ENCODE data around the gene SLC34A1.
"Not testable (repeated sequence)": the region's sequence is repeated elsewhere in the genome, so short reads cannot be mapped to it uniquely, and the experiment has no call there.

SLC34A1 gene

DNA sequence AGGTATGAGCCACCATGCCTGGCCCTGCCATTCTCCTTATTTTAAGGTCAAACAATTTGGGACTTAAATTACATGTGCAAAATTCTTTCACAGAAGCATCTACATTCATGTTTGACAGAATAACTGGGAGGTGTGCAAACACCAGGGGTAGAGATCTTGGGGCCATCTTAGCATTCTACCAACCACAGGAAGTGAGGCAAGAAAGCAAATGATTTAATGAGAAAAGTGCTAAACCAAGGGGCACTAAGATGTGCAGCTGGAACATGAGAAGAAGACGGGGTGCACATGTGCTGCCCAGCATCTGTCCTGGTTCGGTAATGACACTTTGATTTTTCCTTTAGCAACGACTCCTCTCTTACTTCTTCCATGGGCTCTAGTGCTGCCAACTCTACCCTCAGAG is 26.3 kb downstream of the SLC34A1 start:
- DNase-seq (ENCODE audit: low read depth in 2 of 2), result no peak

DNA sequence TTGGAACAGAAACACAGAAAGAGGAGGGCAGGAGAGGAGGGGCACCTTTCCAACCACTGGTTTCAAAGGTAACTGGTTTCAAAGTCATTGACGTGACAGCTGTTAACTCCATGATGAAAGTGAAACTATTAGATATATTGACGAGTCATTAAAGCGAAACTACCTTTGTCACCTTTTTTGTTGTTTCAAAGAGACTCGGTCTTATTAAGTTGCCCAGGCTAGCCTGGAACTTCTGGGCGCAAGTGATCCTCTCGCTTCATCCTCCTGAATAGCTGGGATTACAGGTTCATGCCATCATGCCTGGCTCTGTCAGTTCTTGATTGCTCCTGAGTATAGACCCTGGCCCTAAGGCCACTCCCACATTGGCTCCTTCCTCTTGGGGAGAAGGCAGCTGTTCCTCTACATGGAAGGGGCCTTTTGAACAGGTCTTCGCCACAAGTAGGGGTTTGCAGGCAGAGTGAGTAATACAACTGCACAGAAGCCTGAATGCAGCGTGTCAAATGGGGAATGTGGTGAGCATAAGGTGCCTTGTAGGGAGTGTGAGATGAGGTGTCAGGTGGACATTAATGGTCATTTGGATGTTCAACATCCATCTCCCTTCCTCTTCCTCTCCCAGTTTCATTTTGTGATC is 28.5 kb downstream of the SLC34A1 start:
- no peak for DNase-seq (ENCODE audit: low read depth in 2 of 2)

DNA sequence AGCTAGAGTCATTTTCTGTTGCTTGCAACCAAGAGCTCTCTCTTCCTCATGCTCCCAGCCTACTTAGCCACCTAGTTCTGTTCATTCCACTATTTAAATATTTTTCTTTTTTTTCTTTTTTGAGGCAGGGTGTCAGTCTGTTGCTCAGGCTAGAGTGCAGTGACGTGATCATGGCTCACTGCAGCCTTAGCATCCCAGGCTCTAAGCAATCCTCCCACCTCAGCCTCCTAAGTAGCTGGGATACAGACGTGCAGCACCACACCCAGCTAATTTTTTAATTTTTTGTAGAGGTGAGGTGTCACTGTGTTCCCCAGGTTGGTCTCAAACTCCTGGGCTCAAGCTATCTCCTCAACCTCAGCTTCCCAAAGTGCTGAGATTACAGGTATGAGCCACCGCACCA is 30.2 kb downstream of the SLC34A1 start:
- DNase-seq (ENCODE audit: low read depth in 2 of 2), result no peak

DNA sequence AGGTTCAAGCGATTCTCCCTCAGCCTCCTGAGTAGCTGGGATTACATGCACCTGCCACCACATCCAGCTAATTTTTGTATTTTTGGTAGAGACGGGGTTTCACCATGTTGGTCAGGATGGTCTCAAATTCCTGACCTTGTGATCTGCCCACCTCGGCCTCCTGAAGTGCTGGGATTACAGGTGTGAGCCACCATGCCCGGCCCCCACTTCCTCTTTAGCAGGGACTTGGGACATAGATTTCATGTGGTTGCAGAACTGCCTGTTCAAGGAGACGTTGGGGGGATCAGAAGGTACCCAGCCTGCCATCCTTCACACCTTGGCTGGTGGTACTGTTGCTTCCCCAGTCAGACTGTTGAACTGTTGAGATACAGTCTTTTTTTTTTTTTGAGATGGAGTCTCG is 32.8 kb downstream of the SLC34A1 start:
- DNase-seq (ENCODE audit: low read depth in 2 of 2), result not testable (repeated sequence)

DNA sequence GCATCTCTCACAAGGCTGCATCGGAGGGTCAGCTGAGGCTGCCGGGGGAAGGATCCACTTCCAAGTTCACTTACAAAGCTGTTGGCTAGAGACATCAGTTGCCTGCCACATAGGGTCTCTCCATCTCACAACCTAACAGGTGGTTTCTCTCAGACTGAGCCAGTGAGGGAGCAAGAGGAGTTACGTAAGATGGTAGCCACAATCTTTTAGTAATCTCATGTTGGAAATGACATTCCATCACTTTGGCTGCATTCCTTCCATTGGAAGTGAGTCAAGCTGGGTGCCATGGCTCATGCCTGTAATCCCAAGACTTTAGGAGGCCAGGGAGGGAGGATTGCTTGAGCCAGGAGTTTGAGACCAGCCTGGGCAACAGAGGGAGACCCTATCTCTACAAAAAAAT is 34.8 kb downstream of the SLC34A1 start:
- no peak for DNase-seq (ENCODE audit: low read depth in 2 of 2)

DNA sequence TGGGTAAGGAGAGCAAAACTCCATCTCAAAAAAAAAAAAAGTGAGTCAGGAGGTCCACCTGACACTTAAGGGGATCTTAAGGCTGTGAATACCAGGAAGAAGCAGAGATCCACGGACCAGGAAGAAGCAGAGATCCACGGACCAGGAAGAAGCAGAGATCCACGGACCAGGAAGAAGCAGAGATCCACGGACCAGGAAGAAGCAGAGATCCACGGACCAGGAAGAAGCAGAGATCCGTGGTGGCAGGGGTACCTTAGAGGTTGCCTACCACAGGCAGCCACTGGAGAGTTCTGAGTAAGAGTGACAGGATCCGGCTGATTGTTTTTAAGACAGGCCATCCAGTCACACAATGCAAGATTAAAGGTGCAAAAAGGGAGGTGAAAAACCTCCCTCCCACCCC is 36.2 kb downstream of the SLC34A1 start:
- not testable (repeated sequence) for DNase-seq (ENCODE audit: low read depth in 2 of 2)

DNA sequence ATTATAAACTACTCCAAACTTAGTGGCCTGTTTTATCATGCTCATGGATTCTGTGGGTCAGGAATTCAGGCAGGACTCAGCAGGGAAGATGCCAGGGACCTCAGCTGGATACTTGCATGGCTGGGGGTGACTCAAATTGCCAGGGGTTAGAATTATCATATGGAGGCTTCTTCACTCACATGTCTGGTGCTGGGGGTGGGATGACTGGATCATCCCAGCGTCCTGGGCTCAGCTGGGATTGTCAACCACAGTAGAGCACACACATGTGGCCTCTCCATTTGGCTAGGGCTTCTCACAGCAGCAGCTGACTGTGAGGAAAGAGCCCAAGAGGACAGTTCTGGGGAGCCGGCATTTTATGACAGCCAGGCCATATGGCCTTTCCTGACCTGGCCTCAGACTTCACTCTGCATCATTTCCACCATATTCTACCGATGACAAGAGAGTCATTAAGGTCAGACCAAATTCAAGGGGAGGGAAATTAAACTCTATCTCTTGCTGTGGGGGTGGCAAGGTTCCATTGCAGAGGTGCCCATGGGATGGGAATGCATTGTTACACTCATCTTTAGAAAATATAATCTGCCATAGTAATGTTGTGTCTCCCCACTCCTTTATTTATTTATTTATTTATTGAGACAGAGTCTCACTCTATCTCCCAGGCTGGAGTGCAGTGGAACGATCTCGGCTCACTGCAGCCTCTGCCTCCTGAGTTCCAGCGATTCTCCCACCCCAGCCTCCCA is 37.0 kb downstream of the SLC34A1 start:
- no peak for DNase-seq (ENCODE audit: low read depth in 2 of 2)

DNA sequence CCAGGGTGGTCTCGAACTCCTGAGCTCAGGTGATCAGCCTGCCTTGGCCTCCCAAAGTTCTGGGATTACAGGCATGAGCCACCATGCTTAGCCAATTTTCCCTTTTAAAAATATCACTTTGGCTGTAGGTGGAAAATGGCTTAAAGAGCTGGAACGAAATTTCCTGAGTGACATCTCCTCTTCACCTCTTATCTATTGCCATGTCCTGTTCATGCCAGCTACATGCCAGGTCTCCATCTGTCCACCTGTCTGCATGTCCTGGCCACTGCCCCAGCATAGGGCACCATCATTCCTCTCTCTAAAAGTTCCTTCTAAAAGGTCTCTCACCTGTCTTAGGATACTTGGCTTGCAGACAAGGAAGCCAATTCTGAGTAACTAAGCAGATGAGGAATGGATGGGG is 39.4 kb downstream of the SLC34A1 start:
- DNase-seq (ENCODE audit: low read depth in 2 of 2), result no peak

DNA sequence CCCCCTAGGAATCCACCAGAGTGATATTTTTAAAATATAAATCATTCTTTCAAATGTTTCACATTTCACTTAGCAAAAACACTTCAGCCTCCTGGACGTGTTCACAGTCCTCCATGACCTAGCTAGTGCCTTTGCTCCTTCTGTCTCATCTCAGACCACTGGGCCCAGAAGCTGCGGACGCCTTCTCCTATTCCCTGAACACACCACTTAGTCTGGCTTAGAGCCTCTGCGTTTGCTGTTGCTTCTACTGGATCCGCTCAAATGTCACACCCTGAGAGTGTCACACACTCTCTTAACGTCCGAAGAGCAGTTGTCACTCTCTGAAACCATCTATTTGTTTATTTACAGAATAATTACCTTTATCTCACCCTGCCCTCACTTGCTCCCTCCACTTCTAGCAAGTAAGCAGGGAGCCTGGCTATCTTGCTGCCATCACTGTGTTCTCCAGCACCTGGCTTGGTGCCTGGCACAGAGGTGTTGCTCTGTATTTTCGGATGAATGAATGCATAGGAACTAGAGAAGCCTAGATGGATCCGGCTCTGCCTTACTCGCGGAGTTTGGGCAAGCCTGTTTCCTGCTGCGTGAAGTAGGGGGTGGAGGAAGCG is 41.1 kb downstream of the SLC34A1 start:
- DNase-seq (ENCODE audit: low read depth in 2 of 2), result no peak

DNA sequence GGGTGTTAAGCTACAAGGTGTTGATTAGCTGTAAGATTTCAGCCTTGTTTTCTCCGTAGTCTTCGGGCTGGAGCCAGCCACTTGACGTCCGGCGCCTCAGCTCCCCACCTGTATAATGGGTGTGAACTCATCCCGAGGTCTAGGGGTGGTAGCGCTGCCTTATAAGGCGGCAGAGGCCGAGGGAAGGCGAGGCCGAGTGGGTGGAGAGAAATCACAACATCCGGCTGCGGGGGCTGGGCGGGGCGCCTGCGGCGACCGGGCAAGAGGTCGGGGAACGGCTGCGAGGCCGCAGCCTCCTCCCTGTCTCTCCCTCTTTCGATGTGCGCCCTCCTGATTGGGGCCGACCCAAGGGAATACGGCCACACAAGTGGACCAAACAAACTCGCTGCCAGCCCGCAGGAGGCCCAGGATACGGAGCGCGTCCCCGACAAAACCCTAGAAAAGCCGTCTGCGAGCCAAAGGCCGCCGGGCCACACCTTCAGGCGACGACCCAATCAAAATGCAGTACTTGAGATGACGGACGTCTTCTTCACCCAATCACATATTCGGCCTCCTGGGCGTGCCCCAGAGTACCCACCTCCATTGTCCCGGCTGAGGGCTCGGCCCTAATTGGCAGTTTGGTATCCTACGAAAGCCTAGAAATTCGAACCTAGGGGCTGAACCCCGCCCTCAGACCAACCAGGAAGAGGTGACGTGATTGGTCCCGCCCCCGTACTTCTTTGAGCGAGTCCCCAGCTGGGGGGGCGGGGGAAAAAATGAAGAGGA is 41.7 kb downstream of the SLC34A1 start:
- DNase-seq (ENCODE audit: low read depth in 2 of 2), result peak; percentile 100

DNA sequence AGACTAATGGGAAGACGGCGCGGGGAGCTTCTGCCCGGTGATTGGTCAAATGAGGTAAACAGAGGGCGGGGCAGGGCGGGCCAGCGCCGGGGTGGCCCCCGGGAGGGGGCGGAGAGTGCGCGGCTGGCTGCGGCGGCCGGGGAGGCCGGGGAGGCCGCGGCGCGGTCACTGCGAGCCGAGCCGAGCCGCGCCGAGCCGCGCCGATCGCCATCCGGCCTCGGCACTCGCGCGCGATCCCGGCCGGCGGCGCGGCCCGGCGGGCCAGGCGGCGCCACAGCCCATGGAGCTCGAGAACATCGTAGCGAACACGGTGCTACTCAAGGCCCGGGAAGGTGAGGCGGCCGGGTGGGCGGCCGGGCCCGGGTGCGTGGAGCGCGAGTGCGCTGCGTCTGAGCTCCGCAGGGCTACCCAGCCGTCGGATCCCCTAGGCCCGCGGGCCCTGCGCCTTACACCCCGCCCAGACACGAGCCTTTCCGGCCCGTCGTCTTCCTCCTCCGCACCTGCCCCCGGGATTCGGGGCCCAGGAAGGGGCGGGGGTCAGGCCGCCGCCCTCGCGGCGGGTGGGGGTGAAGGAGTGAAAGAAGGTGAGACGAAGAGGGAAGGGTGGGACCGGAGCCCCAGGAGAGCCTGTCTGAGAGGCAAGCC is 42.5 kb downstream of the SLC34A1 start, which contains the start of gene GRK6:
GRK6 (plus strand) TSS at position 111 of the 645 bp plus-strand sequence; CDS start at position 281, 170 bp downstream.
- peak in 1 of 2 donors; percentile 61 for DNase-seq (ENCODE audit: low read depth in 2 of 2)

DNA sequence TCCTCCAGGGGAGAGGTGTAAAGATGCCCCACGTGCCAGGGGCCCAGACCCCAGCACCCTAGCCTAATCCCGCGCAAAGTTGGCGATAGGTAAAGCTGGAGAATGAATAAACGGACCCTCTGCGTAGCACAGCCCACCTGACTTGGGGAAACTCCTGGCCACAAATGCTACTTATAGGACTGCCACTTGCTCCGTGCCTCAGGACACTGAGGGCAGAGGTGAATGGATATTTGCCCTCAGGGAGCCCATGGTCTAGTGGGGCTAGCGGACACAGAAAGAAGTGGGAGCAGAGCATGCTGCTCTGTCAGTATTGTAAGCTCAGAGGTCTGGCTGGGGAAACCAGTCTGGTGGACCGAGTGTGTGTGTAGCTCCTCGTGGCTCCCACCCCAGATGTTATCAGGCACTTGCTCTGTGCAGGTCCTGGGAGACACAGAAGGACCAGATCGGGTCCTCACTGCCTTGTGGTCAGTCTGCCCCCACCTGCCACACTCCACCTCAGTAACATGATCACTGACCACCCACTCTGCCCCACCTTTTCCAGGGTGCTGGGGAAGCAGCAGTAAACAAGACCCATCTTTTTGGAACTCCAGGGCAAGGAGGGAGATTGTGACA is 43.1 kb downstream of the SLC34A1 start:
- DNase-seq (ENCODE audit: low read depth in 2 of 2), result no peak

DNA sequence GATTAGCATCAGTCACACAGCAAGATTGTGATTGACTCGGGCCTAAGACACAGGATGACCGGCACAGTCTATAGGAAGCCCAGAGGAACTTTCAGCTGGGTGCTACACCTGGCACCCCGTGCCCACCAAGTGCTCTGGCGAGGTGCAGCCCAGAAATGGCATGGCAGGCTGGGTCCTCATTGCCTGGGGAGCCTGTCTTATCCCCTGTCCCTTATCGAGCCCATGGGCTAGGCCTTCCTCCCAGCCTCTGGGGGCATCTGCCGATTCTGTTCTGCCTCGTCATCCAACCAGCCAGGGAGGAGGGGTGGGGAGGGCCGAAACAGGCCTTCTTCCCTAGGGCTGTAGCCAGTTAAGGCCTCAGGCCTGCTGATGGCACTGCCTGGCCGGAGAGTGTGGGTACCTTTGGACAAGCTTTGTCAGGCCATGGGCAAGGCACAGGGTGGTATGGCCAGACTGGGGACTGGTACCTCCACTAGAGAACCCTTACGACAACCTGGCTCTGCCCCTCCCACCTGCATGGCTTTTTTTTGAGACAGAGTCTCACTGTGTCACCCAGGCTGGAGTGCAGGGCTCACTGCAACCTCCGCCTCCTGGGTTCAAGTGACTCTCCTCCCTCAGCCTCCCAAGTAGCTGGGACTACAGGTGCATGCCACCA is 43.8 kb downstream of the SLC34A1 start:
- DNase-seq (ENCODE audit: low read depth in 2 of 2), result no peak

DNA sequence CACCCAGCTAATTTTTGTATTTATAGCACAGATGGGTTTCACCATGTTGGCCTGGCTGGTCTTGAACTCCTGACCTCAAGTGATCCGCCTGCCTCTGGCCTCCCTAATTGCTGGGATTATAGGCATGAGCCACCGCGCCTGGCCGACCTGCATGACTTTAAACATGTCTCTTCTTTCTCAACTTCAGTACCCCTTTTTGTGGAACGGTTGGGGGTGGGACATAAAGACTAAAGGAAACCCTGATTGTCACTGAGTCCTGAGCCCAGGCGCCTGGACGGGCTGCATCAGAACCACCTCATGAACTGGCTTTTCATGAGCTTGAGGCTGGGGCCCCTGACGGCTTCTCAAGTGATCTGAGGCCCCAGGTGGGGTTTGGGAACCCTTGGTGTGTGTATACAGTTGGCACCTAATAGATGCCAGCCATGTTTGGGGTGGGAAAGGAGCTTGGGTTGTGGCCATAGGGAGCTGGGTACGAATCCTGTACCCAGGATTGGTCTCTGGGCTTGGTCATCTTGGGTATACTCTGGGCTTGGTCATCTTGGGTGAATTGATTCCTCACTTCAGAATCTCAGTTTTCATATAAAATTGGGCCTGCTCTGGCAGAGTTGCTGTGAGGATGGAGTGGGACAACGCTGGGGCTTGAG is 44.5 kb downstream of the SLC34A1 start:
- DNase-seq (ENCODE audit: low read depth in 2 of 2), result no peak

DNA sequence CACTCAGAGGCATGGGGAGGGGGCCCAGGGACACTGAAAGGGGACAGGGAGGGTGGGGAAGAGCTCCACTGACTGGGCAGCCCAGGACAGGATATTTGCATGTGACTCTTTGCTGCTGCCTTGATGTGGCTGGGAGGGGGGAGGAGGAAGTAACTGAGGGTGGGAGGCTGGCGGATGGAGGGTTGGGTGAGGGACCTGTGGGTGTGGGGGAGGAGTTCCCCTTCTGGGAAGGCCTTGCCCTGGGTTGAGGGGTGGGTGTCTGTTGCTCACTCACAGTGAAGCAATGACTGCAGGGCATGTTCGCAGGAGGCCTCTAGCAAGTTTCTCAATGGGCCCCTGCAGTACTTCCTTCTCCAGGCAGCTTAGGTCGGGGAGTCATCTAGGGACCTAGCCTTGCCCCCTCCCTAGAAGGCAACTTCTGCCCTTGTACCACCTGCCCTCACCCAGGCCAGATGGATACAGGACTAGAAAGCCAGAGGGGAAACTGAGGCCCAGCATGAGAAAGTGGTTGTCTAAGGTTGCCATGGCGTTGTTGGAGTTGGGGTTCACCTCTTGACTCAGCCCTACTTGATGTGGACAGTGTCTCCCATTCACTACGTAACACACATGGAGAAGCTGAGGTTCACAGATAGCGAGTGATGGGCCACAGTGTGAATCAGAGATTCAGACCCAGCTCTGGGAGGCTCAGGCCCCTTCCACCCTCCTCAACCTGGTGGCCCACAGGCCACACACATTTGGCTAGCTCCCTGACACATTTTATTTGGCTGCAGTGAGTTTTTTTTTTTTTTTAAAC is 45.2 kb downstream of the SLC34A1 start:
- DNase-seq (ENCODE audit: low read depth in 2 of 2), result peak; percentile 92

DNA sequence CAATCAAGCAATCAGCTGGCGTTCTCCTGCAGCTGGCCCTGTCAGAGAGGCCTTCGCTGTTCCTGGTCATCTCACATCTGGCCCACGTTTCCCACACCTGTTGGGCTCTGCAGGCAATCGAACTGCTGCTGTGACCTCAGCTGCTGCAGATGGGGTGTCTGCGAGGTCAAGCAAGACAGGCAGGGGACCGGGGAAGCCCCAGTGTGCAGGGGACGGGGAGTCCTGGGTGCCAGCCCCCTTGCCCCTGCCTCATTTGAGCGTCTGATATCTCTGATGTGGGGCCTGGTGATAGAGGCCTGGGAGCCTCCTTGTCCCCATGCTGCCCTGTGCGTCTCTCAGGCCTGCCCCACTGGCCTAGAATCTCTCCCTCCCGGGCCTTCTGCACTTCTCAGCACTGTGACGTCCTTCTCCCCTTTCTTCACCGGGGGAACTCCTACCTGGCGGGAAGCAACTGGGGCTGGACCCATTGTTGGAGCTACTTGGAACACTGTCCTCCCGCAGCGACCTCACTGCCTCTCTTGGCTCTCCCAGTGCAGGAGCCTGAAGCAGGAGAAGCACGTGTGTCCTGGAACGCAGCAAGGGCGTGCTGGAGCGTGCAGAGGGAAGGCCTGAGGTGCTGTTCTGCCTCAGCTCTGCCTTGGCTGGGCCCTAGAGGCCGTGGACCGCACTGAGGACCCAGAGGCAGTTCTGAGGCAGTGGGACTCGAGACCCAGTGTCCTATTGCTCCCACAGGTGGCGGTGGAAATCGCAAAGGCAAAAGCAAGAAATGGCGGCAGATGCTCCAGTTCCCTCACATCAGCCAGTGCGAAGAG is 46.1 kb downstream of the SLC34A1 start:
- no peak for DNase-seq (ENCODE audit: low read depth in 2 of 2)

DNA sequence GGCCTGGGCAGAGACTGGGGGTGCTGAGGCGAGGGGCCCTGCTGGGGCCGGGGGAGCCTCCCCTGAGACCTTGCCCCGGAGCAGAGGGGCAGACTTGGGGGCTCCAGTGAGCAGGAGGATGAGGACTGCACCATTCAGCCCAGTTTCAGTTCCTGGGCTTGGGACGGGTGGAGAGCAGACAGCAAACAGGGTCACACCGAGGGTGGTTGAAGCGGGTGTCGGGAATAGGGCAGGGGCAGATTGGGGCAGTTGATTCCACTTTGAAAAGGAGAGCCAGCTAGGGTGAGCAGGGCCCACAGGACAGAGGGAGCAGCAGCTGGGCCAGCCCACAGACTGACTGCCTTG is 46.7 kb downstream of the SLC34A1 start:
- no peak for DNase-seq (ENCODE audit: low read depth in 2 of 2)

DNA sequence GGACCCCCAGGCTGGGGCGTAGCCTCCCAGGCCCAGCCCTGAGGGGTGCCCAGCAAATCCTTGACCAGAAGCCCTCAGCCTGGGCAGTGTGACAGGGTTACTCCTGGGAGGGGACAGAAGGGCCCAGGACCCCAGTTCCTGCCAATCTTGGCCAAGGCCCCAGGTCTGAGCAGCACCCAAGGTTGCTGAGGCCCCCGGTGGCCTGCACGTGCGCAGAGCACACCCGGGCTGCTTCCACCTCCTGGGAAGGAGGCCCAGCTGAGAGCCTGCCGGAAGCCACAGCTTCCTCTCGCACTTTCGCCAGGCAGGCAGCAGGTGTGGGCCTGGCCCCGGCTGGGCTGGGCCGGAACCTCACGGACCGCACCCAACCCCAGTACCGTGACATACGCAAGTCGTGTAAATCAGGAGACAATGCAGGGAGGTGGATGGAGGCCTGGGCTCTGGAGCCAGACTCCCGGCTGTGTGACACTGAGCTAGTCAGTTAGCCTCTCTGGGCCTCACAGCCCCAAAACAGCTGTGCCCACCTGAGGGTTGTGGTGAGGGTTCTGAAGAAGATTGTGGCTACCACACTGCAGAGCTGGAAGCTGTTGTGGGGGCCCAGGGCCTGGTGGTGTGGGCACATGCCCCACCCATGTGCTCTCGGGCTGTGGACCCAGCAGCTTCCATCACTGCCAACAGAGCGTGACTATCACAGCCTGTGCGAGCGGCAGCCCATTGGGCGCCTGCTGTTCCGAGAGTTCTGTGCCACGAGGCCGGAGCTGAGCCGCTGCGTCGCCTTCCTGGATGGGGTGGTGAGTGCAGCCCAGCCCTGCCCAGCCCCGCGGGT is 47.3 kb downstream of the SLC34A1 start:
- peak; percentile 62 to 80 for DNase-seq (ENCODE audit: low read depth in 2 of 2)
